HepG2 (cell line): ENCODE results near the gene SCAPER. TPM values are rescaled to one million over a fixed set of nuclear protein-coding genes. Genes with fewer than 3 reads are reported as not detected.

ENCODE experiments used
- ATAC-seq: fragments of 200-7000 bp; cut with Tn5 transposase; 3 replicates; pipeline ENCODE4 v1.9.1; 2020; ENCODE audit warnings: mild to moderate bottlenecking, moderate library complexity
- BruUV-seq: library from RNA; stranded (reverse); fragments of 400-500 nt; replicated peaks from 2 replicates; lab custom pipeline; 2021; lab: Mats Ljungman, UMichigan
- CTCF ChIA-PET: fragments of 300-600 bp; formaldehyde crosslinking; extraction: SDS; loops from one replicate; lab custom pipeline; 2021; ENCODE audit warnings: low total read pairs, inconsistent platforms, low intra/inter-chr PET ratio; lab: Yijun Ruan, JAX
- POLR2A ChIA-PET: fragments of 350-600 bp; sonication (Branson Sonifier 250); formaldehyde crosslinking; loops from one replicate; lab custom pipeline; 2020; ENCODE audit warnings: antibody characterized with exemption, inconsistent platforms; lab: Yijun Ruan, JAX
- DNase-seq: peaks from one replicate; pipeline ENCODE4 v3.0.0-alpha.2; 2015; ENCODE audit warnings: low spot score
- FAIRE-seq: peaks from 3 replicates; lab custom pipeline; 2011; peaks lifted over from hg19 to GRCh38; lab: Jason Lieb, UNC
- H2AFZ ChIP-seq: one replicate; pipeline ENCODE4 v1.6.1; 2011; ENCODE audit warnings: low read length, inconsistent platforms
- H3K27ac ChIP-seq: fragments of 300-600 bp; 3 replicates; pipeline ENCODE4 v1.8.0; 2011; ENCODE audit warnings: mixed run types, mild to moderate bottlenecking, mixed read lengths, low read length, inconsistent platforms; ENCODE audit not compliant: insufficient read depth; ENCODE audit errors: extremely low read length
- H3K27me3 ChIP-seq, 2 experiments: fragments of 200-600 bp in 1 of 2; 2 replicates in 1 of 2; 3 replicates in 1 of 2; pipeline versions ENCODE4 v1.6.0 to v1.8.0; 2011; ENCODE audit warnings: low read length in 2 of 2, mild to moderate bottlenecking in 2 of 2, moderate library complexity in 2 of 2, inconsistent platforms in 1 of 2; ENCODE audit not compliant: insufficient read depth in 2 of 2, control insufficient read depth in 1 of 2
- H3K36me3 ChIP-seq, 2 experiments: fragments of 200-600 bp in 1 of 2; replicated peaks in 1 of 2; 2 replicates in 1 of 2; 3 replicates in 1 of 2; pipeline versions ENCODE4 v1.5.1 to v1.8.0; 2011; ENCODE audit warnings: low read length in 2 of 2, inconsistent platforms in 1 of 2; ENCODE audit not compliant: insufficient read depth in 2 of 2, control insufficient read depth in 1 of 2
- H3K4me1 ChIP-seq: 2 replicates; pipeline ENCODE4 v1.5.1; 2012; ENCODE audit warnings: low read length, inconsistent platforms; ENCODE audit not compliant: insufficient read depth
- H3K4me2 ChIP-seq: 2 replicates; pipeline ENCODE4 v1.6.0; 2011; ENCODE audit warnings: low read depth, low read length, inconsistent platforms
- H3K4me3 ChIP-seq, 3 experiments: fragments of 200-600 bp in 1 of 3; sonication (generic), shearing (Covaris generic) in 1 of 3; replicated peaks in 1 of 3; 2 replicates each; pipeline ENCODE4 v1.5.1; 2011 to 2016; ENCODE audit warnings: low read length in 3 of 3, inconsistent platforms in 2 of 3, low read depth in 2 of 3, mild to moderate bottlenecking in 2 of 3, control low read depth in 1 of 3, mixed read lengths in 1 of 3; ENCODE audit not compliant: insufficient read depth in 1 of 3
- H3K79me2 ChIP-seq: one replicate; pipeline ENCODE4 v1.6.1; 2011; ENCODE audit warnings: low read length, inconsistent platforms; ENCODE audit not compliant: insufficient read depth
- H3K9ac ChIP-seq: 2 replicates; pipeline ENCODE4 v1.6.0; 2011; ENCODE audit warnings: mild to moderate bottlenecking, low read depth, low read length, inconsistent platforms; ENCODE audit not compliant: insufficient read depth
- H3K9me3 ChIP-seq: 2 replicates; pipeline ENCODE4 v1.5.1; 2012; ENCODE audit warnings: mild to moderate bottlenecking, low read length
- H4K20me1 ChIP-seq: 2 replicates; pipeline ENCODE4 v1.6.0; 2011; ENCODE audit warnings: inconsistent platforms, mild to moderate bottlenecking, low read length, moderate library complexity; ENCODE audit not compliant: insufficient read depth
- AFF4 ChIP-seq: sonication (generic); formaldehyde crosslinking; IDR thresholded peaks from 2 replicates; pipeline ENCODE4 v1.4.0; 2020; ENCODE audit warnings: missing genetic modification reagents
- ESRRA ChIP-seq: sonication (generic); formaldehyde crosslinking; IDR thresholded peaks from 2 replicates; pipeline ENCODE4 v1.5.1; 2020; ENCODE audit warnings: mild to moderate bottlenecking, low read depth, missing genetic modification reagents
- FOSL2 ChIP-seq: sonication (generic); formaldehyde crosslinking; IDR thresholded peaks from 2 replicates; pipeline ENCODE4 v1.4.0; 2020; ENCODE audit warnings: missing genetic modification reagents
- ONECUT2 ChIP-seq: sonication (generic); formaldehyde crosslinking; IDR thresholded peaks from 2 replicates; pipeline ENCODE4 v1.4.0; 2020; ENCODE audit warnings: missing genetic modification reagents
- SAP130 ChIP-seq: IDR thresholded peaks from 2 replicates; pipeline ENCODE4 v1.6.1; 2016; ENCODE audit warnings: low read depth
- SOX6 ChIP-seq, 2 experiments: fragments of 450-650 bp in 1 of 2; sonication (generic) in 1 of 2; formaldehyde crosslinking in 1 of 2; IDR thresholded peaks; 2 replicates each; pipeline versions ENCODE4 v1.4.0 to v1.6.1; 2017 to 2020; ENCODE audit warnings: antibody characterized with exemption in 1 of 2, mild to moderate bottlenecking in 1 of 2, missing genetic modification reagents in 1 of 2
- SP4 ChIP-seq: sonication (generic); formaldehyde crosslinking; IDR thresholded peaks from 2 replicates; pipeline ENCODE4 v1.8.1; 2023; ENCODE audit warnings: mild to moderate bottlenecking, missing genetic modification reagents
- ZKSCAN5 ChIP-seq: sonication (generic); formaldehyde crosslinking; IDR thresholded peaks from 2 replicates; pipeline ENCODE4 v1.5.1; 2020; ENCODE audit warnings: mild to moderate bottlenecking, missing genetic modification reagents
- ZNF281 ChIP-seq: sonication (generic); formaldehyde crosslinking; IDR thresholded peaks from 2 replicates; pipeline ENCODE4 v1.4.0; 2020; ENCODE audit warnings: missing genetic modification reagents, borderline replicate concordance
- ZNF33A ChIP-seq: sonication (generic); formaldehyde crosslinking; IDR thresholded peaks from 2 replicates; pipeline ENCODE4 v1.5.1; 2020; ENCODE audit warnings: missing genetic modification reagents, mild to moderate bottlenecking, moderate library complexity, borderline replicate concordance
- ZNF576 ChIP-seq: sonication (generic); formaldehyde crosslinking; IDR thresholded peaks from 2 replicates; pipeline ENCODE4 v1.4.0; 2020; ENCODE audit warnings: mild to moderate bottlenecking, missing genetic modification reagents
- ZNF660 ChIP-seq: sonication (generic); formaldehyde crosslinking; IDR thresholded peaks from 2 replicates; pipeline ENCODE4 v1.5.1; 2020; ENCODE audit warnings: mild to moderate bottlenecking, low read depth, missing genetic modification reagents, borderline replicate concordance
- ZNF709 ChIP-seq: sonication (generic); formaldehyde crosslinking; IDR thresholded peaks from 2 replicates; pipeline ENCODE4 v1.5.0; 2020; ENCODE audit warnings: mild to moderate bottlenecking, missing genetic modification reagents
- ZNF792 ChIP-seq: IDR thresholded peaks from 2 replicates; pipeline ENCODE4 v1.6.1; 2016
- ZUFSP ChIP-seq: sonication (generic); formaldehyde crosslinking; IDR thresholded peaks from 2 replicates; pipeline ENCODE4 v1.9.0; 2021; ENCODE audit warnings: missing genetic modification reagents, mild to moderate bottlenecking, borderline replicate concordance
- WGBS: methylation state at CpG from one replicate; pipeline ENCODE4 v1.1.6; 2017; ENCODE audit warnings: low lambda C conversion rate; 5-methylcytosine and 5-hydroxymethylcytosine counted together
- in situ Hi-C: cut with HindIII; loops from 2 replicates; pipeline ENCODE4 v1.10.0; 2017; ENCODE audit warnings: low pct_unique_long_range_greater_than_20kb; ENCODE audit not compliant: extremely low pct_ligation_motif_present
- intact Hi-C: fragments of 100-400 bp; cut with micrococcal nuclease; formaldehyde crosslinking; loops from one replicate; pipeline ENCODE4 v1.10.0; 2022; ENCODE audit not compliant: unreplicated experiment
- polyA plus RNA-seq, 8 experiments: library from polyadenylated mRNA; depleted of rRNA in 3 of 8; stranded (reverse) in 7 of 8; unstranded in 1 of 8; fragments of >200 nt; fragmentation: Illumina TruSeq in 4 of 8; extraction: Trizol in 4 of 8; gene quantifications; 2 replicates each; pipeline versions ENCODE4 v1.2.1 to v1.2.3, GENCODE V29; 2011 to 2016; ENCODE audit warnings: low read depth in 4 of 8, missing spikeins in 1 of 8, mixed read lengths in 1 of 8; ENCODE audit not compliant: insufficient read depth in 1 of 8
- total RNA-seq, 5 experiments: library from RNA; depleted of rRNA; stranded (reverse); fragments of >200 nt; fragmentation: Illumina TruSeq; extraction: Trizol; gene quantifications; 2 replicates each; pipeline ENCODE4 v1.2.3, GENCODE V29; 2016; ENCODE audit warnings: low read depth in 1 of 5

Gene SCAPER
- total and polyA plus RNA-seq, 2 of the 13 experiments (the other 11 are each of a cell fraction or from before 2014, with no cell fraction given): 4.3 to 10.5 TPM

GRCh38 chr15:76936671-76937070 lies 31.5 kb upstream of the SCAPER start:
- POLR2A ChIA-PET: no interaction called here
- ATAC-seq: peak; percentile 50
- in situ Hi-C loops: no loop called here
- no peak for TF ChIP-seq ZKSCAN5 (CRISPR knock-in tag)
- no peak for TF ChIP-seq ZNF660 (CRISPR knock-in tag)
- TF ChIP-seq SOX6 (IDR thresholded peaks at IDR 0.05): no peak
- TF ChIP-seq SOX6 (CRISPR knock-in tag; IDR thresholded peaks at IDR 0.05): peak; percentile 77
- no peak for TF ChIP-seq ZNF576
- no peak for TF ChIP-seq ONECUT2 (CRISPR knock-in tag)
- peak; percentile 36; the same call in 1 of the 2 replicates for TF ChIP-seq SAP130 (CRISPR knock-in tag)
- no peak for TF ChIP-seq ZNF709 (CRISPR knock-in tag)
- no peak for TF ChIP-seq ZNF281 (CRISPR knock-in tag)
- no peak for TF ChIP-seq ZNF792 (CRISPR knock-in tag)
- TF ChIP-seq ZUFSP (CRISPR knock-in tag): no peak
- TF ChIP-seq AFF4 (CRISPR knock-in tag): no peak
- no peak for TF ChIP-seq ZNF33A (CRISPR knock-in tag)
- no peak for TF ChIP-seq ESRRA (CRISPR knock-in tag)
- no peak for TF ChIP-seq SP4 (CRISPR knock-in tag)
- peak; percentile 13; the same call in 1 of the 2 replicates for TF ChIP-seq FOSL2 (CRISPR knock-in tag)

More at GRCh38 chr15:76936671-76937070, 31.5 kb upstream of the SCAPER start:
- CTCF ChIA-PET: no interaction called here
- Histone ChIP-seq H2AFZ (no peak overlapping the region), H3K27me3 (no peaks in the 10 kb centered on the region; a peak in 1 of 5 replicates), H3K27ac (peak overlapping the region; percentile 36), H3K4me3 (no peak overlapping the region), H3K4me1 (peaks cover 38% of the 10 kb centered on the region), H4K20me1 (no peaks in the 10 kb centered on the region), H3K4me2 (no peak overlapping the region; the same call in 1 of the 2 replicates), H3K9ac (no peak overlapping the region), H3K9me3 (no peaks in the 10 kb centered on the region), H3K79me2 (peaks cover 19% of the 10 kb centered on the region), H3K36me3 (peaks cover 2 to 20% of the 10 kb centered on the region in 2 experiments; a peak in 3 of 5 replicates)
- FAIRE-seq (peak; percentile 30), DNase-seq (peak; percentile 80)
- 53% methylated on average over 3 of the region's 3 CpGs for WGBS
- no TSS peak for BruUV-seq
- intact Hi-C loops: loop anchor here (5.0 kb wide), 1 partner anchor 49 kb away; no protein-coding TSS in a partner anchor
